OCI-LY3 (cell line): ENCODE results near the gene TMC6.

Experiments used
- H2AFZ ChIP-seq: fragments of 200-600, 300-600 bp; shearing (Covaris generic); 2 replicates; pipeline ENCODE4 v1.6.0; 2014; ENCODE audit warnings: antibody characterized with exemption, low read depth, low read length
- H3K27ac ChIP-seq: fragments of 200-600, 300-600 bp; sonication (generic); 2 replicates; pipeline ENCODE4 v1.5.1; 2014; ENCODE audit warnings: mild to moderate bottlenecking, low read length, moderate library complexity, mixed read lengths
- H3K27me3 ChIP-seq: fragments of 200-600, 300-600 bp; sonication (generic); 2 replicates; pipeline ENCODE4 v1.6.1; 2014; ENCODE audit warnings: low read depth, low read length, mixed read lengths
- H3K36me3 ChIP-seq: fragments of 200-600, 300-600 bp; sonication (generic); replicated peaks from 2 replicates; pipeline ENCODE3; 2014; ENCODE audit warnings: low read depth, low read length, mixed read lengths
- H3K4me1 ChIP-seq: fragments of 300-600, 200-600 bp; sonication (generic); 2 replicates; pipeline ENCODE4 v1.6.1; 2014; ENCODE audit warnings: low read length, mixed read lengths
- H3K4me2 ChIP-seq: fragments of 200-600, 300-600 bp; sonication (generic); 2 replicates; pipeline ENCODE4 v1.6.1; 2014; ENCODE audit warnings: low read length, mixed read lengths
- H3K4me3 ChIP-seq: fragments of 300-600, 200-600 bp; sonication (generic); 2 replicates; pipeline ENCODE4 v1.5.1; 2014; ENCODE audit warnings: antibody characterized with exemption, mild to moderate bottlenecking, low read length, moderate library complexity
- H3K79me2 ChIP-seq: fragments of 300-600, 200-600 bp; shearing (Covaris generic); 2 replicates; pipeline ENCODE4 v1.6.1; 2014; ENCODE audit warnings: mild to moderate bottlenecking, low read length, mixed read lengths
- H3K9ac ChIP-seq: fragments of 300-600, 200-600 bp; shearing (Covaris generic); 2 replicates; pipeline ENCODE4 v1.6.0; 2014; ENCODE audit warnings: mild to moderate bottlenecking, low read length, moderate library complexity
- H3K9me3 ChIP-seq: fragments of 200-600, 300-600 bp; shearing (Covaris generic); 2 replicates; pipeline ENCODE4 v1.6.1; 2014; ENCODE audit warnings: low read length, mixed read lengths; ENCODE audit not compliant: insufficient read depth
- H4K20me1 ChIP-seq: fragments of 200-600, 300-600 bp; sonication (generic); 2 replicates; pipeline ENCODE4 v1.6.1; 2016; ENCODE audit warnings: low read length, mixed read lengths; ENCODE audit not compliant: insufficient read depth
- CTCF ChIP-seq: fragments of 200-600, 300-600 bp; sonication (generic); IDR thresholded peaks from 2 replicates; pipeline ENCODE4 v1.5.1; 2014; ENCODE audit warnings: antibody characterized with exemption, low read length, low read depth
- EZH2phosphoT487 ChIP-seq: fragments of 200-600 bp; shearing (Covaris generic); IDR thresholded peaks from 2 replicates; pipeline ENCODE4 v1.6.1; 2018; ENCODE audit warnings: antibody characterized with exemption, mixed run types, low read depth

TMC6 gene

GRCh38 chr17:78144147-78144719, 15.7 kb upstream of the TMC6 start:
- TF ChIP-seq CTCF (no peak), EZH2phosphoT487 (no peak)

GRCh38 chr17:78143214-78144146, 14.9 kb upstream of the TMC6 start:
- peak overlapping the region; percentile 61 for H3K4me2 ChIP-seq
- H2AFZ ChIP-seq: no peak overlapping the region
- no peaks in the 10 kb centered on the region for H3K27me3 ChIP-seq
- no peak for TF ChIP-seq CTCF
- TF ChIP-seq EZH2phosphoT487: no peak
- peaks cover 3% of the 10 kb centered on the region; the same call in 1 of the 2 replicates for H3K79me2 ChIP-seq
- no peaks in the 10 kb centered on the region for H3K9me3 ChIP-seq
- peak overlapping the region; percentile 79 for H3K9ac ChIP-seq
- H4K20me1 ChIP-seq: no peaks in the 10 kb centered on the region
- H3K36me3 ChIP-seq: peaks cover 5% of the 10 kb centered on the region
- H3K27ac ChIP-seq: peak overlapping the region; percentile 94
- H3K4me1 ChIP-seq: peaks cover 91% of the 10 kb centered on the region
- no peak overlapping the region for H3K4me3 ChIP-seq

More at GRCh38 chr17:78144147-78144719, 15.7 kb upstream of the TMC6 start:
- Histone ChIP-seq H3K4me2 (peak overlapping the region; percentile 61), H3K9me3 (no peaks in the 10 kb centered on the region), H3K4me3 (no peak overlapping the region), H4K20me1 (no peaks in the 10 kb centered on the region), H2AFZ (no peak overlapping the region), H3K9ac (peak overlapping the region; percentile 79), H3K27ac (peak overlapping the region; percentile 94), H3K79me2 (peaks cover 6% of the 10 kb centered on the region; the same call in 1 of the 2 replicates), H3K4me1 (peaks cover 91% of the 10 kb centered on the region), H3K27me3 (no peaks in the 10 kb centered on the region), H3K36me3 (peaks cover 5% of the 10 kb centered on the region)

GRCh38 chr17:78142119-78142861, 13.7 kb upstream of the TMC6 start:
- H3K27me3 ChIP-seq: no peaks in the 10 kb centered on the region
- H3K79me2 ChIP-seq: peaks cover 3% of the 10 kb centered on the region; the same call in 1 of the 2 replicates
- H3K4me1 ChIP-seq: peaks cover 91% of the 10 kb centered on the region
- no peak for TF ChIP-seq CTCF
- TF ChIP-seq EZH2phosphoT487: no peak
- peak overlapping the region; percentile 10; the same call in 1 of the 2 replicates for H3K9ac ChIP-seq
- no peaks in the 10 kb centered on the region for H4K20me1 ChIP-seq
- H3K27ac ChIP-seq: no peak overlapping the region; the same call in 1 of the 2 replicates
- H2AFZ ChIP-seq: no peak overlapping the region
- H3K4me2 ChIP-seq: no peak overlapping the region; the same call in 1 of the 2 replicates
- no peak overlapping the region for H3K4me3 ChIP-seq
- H3K9me3 ChIP-seq: no peaks in the 10 kb centered on the region
- H3K36me3 ChIP-seq: peaks cover 5% of the 10 kb centered on the region
